Measurements from ENCODE around the gene IL4. TPM values are rescaled to one million over a fixed set of nuclear protein-coding genes. Genes with fewer than 3 reads are reported as not detected.

The IL4 gene
- total and polyA plus RNA-seq, 10 donors: not detected

DNA sequence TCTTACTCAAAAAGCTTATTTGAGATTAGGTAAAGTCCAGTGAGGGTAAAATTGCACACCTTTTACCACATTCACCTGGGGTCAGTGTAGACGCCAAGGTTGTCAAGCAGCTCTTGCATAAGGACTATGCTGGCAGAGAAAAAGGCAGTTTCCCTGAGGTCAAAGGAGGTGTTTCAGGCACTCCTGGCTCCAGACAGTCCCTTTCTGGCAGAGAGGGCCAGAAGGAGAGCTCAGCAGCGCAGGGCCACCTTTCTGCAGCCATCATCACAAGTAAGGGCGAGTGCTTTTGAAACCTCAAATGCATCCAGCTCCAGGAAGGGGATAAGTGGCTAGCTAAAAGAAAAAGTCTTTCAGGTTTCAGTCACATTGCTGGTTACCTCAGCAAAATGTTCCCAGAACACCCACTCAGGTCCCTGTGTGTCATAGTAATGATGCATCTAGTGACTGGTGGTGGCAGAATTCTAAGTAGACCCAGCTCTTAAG lies 32.5 kb upstream of the IL4 start:
- Histone ChIP-seq H3K4me3 (no peak overlapping the region), H3K4me1 (no peaks in the 10 kb centered on the region), H3K27ac (no peak overlapping the region), H3K36me3 (peaks cover 0 to 81% (median 59%) of the 10 kb centered on the region in 6 donors), H3K27me3 (replicated peaks in 1 of 7) (no peaks in the 10 kb centered on the region), H3K9me3 (no peaks in the 10 kb centered on the region)
- WGBS, 5 donors: 78 to 92% (median 82%) methylated on average over 3 of the region's 3 CpGs
- no peak for DNase-seq
- TF ChIP-seq POLR2AphosphoS5 (IDR thresholded peaks at IDR 0.05) (no peak), CTCF (IDR thresholded peaks at IDR 0.05 in 8 of 11, conservative IDR thresholded peaks at IDR 0.05 in 3 of 11) (no peak), POLR2A (IDR thresholded peaks at IDR 0.05) (no peak)
- intact Hi-C loops (cut with DNase I; ENCODE audit: low total_unique reads): no loop called here

DNA sequence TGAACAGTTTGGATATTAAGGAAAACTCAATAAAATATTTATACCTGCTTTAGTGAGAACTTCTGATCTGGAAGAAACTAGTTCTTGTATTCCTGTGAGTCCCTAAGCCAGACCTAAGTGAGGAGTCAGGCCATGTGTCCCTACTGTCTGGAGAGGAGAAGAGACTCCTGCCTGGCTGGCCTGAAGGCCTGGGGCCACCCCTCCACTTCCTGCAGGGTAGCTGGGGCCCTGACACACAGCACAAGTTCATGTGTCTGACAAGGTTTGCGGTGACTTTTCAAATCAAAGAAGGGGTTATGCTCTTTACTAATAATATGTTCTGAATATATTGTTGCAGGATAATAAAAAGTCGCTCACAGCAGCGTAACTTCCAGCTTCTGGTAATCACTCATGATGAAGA lies 31.9 kb upstream of the IL4 start:
- H3K36me3 ChIP-seq: peaks cover 0 to 76% (median 57%) of the 10 kb centered on the region in 6 donors
- WGBS, 5 donors: 92 to 100% (median 95%) methylated on average over 3 of the region's 3 CpGs

DNA sequence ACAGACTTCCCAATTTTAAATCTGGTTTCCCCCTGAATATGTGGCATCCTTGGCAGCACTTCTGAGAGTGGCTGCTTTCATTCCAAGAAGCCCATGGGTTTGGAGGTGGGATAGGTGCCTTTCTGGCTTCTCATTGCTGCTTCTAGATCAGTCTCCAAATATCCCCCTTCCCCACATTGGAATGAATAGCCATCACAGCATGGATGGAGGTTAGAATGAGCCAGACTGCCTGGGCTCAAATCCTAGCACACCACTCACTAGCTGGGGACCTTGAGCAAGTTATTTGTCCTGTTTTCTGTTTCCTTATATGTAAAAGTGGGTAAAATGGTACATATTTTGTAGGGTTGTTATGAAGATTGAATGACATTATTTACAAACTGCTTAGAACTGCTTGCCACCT lies 29.6 kb upstream of the IL4 start:
- intact Hi-C loops (cut with DNase I; ENCODE audit: low total_unique reads): no loop called here
- Histone ChIP-seq H3K27ac (no peak overlapping the region), H3K36me3 (peaks cover 0 to 53% (median 35%) of the 10 kb centered on the region in 6 donors), H3K27me3 (replicated peaks in 1 of 7) (no peaks in the 10 kb centered on the region), H3K4me1 (no peaks in the 10 kb centered on the region), H3K9me3 (peaks cover 0 to 27% (median 19%) of the 10 kb centered on the region in 8 donors), H3K4me3 (no peak overlapping the region)
- no peak for DNase-seq
- TF ChIP-seq POLR2A (IDR thresholded peaks at IDR 0.05): no peak
- no peak for TF ChIP-seq POLR2AphosphoS5 (IDR thresholded peaks at IDR 0.05)
- no peak for TF ChIP-seq CTCF (IDR thresholded peaks at IDR 0.05 in 8 of 11, conservative IDR thresholded peaks at IDR 0.05 in 3 of 11)

More for the DNA sequence above, 31.9 kb upstream of the IL4 start:
- Histone ChIP-seq H3K9me3 (peaks cover 0 to 4% (median 0%) of the 10 kb centered on the region in 8 donors), H3K4me1 (no peaks in the 10 kb centered on the region), H3K4me3 (no peak overlapping the region), H3K27ac (no peak overlapping the region), H3K27me3 (replicated peaks in 1 of 7) (no peaks in the 10 kb centered on the region)
- TF ChIP-seq POLR2A (IDR thresholded peaks at IDR 0.05): no peak
- no peak for TF ChIP-seq POLR2AphosphoS5 (IDR thresholded peaks at IDR 0.05)
- no peak for TF ChIP-seq CTCF (IDR thresholded peaks at IDR 0.05 in 8 of 11, conservative IDR thresholded peaks at IDR 0.05 in 3 of 11)
- intact Hi-C loops (cut with DNase I; ENCODE audit: low total_unique reads): no loop called here
- no peak for DNase-seq

GRCh38 chr5:132646583-132647266 lies 27.1 kb upstream of the IL4 start:
- 92 to 98% (median 95%) methylated on average over 11 of the region's 11 CpGs for WGBS, 5 donors
- Histone ChIP-seq H3K4me1 (no peaks in the 10 kb centered on the region), H3K4me3 (no peak overlapping the region), H3K36me3 (peaks cover 0 to 27% (median 12%) of the 10 kb centered on the region in 6 donors), H3K27ac (no peak overlapping the region), H3K9me3 (peaks cover 0 to 32% (median 25%) of the 10 kb centered on the region in 8 donors), H3K27me3 (replicated peaks in 1 of 7) (no peaks in the 10 kb centered on the region)
- TF ChIP-seq POLR2A (IDR thresholded peaks at IDR 0.05): no peak
- no peak for TF ChIP-seq CTCF (IDR thresholded peaks at IDR 0.05 in 8 of 11, conservative IDR thresholded peaks at IDR 0.05 in 3 of 11)
- no peak for TF ChIP-seq POLR2AphosphoS5 (IDR thresholded peaks at IDR 0.05)
- DNase-seq: no peak
- intact Hi-C loops (cut with DNase I; ENCODE audit: low total_unique reads): no loop called here

All from spleen (tissue), 11 donors.